ENCODE data around the gene SLC27A1.

SLC27A1 gene

DNA sequence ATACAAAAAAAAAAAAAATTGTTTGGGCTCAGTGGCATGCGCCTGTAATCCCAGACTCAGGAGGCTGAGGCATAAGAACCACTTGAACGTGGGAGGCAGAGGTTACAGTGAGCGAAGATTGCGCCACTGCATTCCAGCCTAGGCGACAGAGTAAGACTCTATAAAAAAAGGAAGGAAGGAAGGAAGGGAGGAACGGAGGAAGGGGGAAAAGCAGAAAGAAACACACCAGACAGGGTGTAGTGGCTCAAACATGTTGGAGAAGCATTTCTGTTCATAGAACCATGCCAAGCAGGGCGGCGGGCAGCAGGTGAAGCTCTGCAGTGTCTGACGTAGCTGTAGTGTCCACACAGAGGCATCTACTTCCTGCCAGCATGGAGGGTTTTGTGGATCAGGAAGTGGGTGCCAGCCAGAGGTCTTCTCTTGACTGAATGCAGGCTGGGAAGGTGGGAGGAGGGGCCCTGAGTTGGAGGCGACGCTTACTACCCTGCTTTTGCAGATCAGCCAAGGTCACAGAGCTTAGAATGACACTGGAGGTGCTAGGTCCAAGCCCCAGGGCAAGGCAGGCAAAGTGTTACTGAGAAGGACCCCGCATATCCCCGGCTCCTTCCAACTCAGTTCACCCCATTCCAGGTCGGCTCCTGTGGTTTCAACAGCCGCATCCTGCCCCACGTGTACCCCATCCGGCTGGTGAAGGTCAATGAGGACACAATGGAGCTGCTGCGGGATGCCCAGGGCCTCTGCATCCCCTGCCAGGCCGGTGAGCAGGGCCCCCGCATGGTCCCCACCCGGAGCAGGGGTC, 29.5 kb downstream of the SLC27A1 start:
- Histone ChIP-seq H3K27ac (ENCODE audit: low read depth, low read length) (no peak overlapping the region), H4K5ac (ENCODE audit: low read length) (no peak overlapping the region), H3K4ac (ENCODE audit: low read depth, low read length) (no peak overlapping the region), H4K8ac (ENCODE audit: low read depth, low read length) (no peak overlapping the region), H2BK120ac (ENCODE audit: low read depth, low read length) (no peak overlapping the region), H3K36me3 (ENCODE audit: control insufficient read depth, insufficient read depth, low read length) (no peaks in the 10 kb centered on the region), H3K9ac (ENCODE audit: low read length) (peak overlapping the region; percentile 36), H3K4me1 (ENCODE audit: control insufficient read depth, low read depth, low read length) (peaks cover 3% of the 10 kb centered on the region), H3K79me2 (ENCODE audit: control insufficient read depth, insufficient read depth, low read length) (no peaks in the 10 kb centered on the region), H3K4me3 (ENCODE audit: low read length) (no peak overlapping the region), H2BK5ac (ENCODE audit: low read length) (no peak overlapping the region), H3K56ac (ENCODE audit: low read length) (peak overlapping the region; percentile 64), H2AK5ac (ENCODE audit: low read length) (no peak overlapping the region), H2BK15ac (replicated peaks; ENCODE audit: low read depth) (no peak overlapping the region), H3K4me2 (ENCODE audit: low read length) (no peak overlapping the region), H3K18ac (ENCODE audit: low read length) (no peak overlapping the region), H3K79me1 (ENCODE audit: low read length) (no peaks in the 10 kb centered on the region), H3K23ac (ENCODE audit: low read length) (no peak overlapping the region), H3K27me3 (ENCODE audit: insufficient read depth, low read length, poor library complexity) (no peaks in the 10 kb centered on the region)
- DNase-seq, result peak; percentile 72
- WGBS (ENCODE audit: extremely low coverage, insufficient coverage, low lambda C conversion rate), result no CpG with 5 or more reads among the region's 21 CpGs

DNA sequence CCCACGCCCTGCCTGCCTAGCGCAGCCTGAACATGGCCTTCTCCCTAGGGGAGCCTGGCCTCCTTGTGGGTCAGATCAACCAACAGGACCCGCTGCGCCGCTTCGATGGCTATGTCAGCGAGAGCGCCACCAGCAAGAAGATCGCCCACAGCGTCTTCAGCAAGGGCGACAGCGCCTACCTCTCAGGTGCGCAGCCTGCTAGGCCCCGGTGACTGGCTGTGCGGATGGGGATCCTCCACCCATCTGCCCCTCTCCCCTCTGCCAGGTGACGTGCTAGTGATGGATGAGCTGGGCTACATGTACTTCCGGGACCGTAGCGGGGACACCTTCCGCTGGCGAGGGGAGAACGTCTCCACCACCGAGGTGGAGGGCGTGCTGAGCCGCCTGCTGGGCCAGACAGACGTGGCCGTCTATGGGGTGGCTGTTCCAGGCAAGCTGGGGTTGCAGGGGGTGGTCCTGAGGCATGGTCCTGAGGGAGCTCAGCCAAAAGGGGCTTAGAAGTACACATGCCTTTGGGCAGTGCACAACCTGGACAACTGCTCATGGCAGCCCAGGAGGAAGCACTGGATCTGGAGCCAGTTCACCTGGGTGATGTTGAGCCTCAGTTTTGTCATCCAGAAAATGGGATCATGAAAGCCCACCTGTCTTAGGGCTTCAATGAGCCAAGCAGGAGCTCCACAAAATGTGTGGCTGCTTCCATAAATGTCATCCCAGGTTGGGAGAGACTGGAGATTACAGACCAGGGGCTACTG, 30.3 kb downstream of the SLC27A1 start:
- Histone ChIP-seq H2BK5ac (ENCODE audit: low read length) (no peak overlapping the region), H4K5ac (ENCODE audit: low read length) (no peak overlapping the region), H3K56ac (ENCODE audit: low read length) (peak overlapping the region; percentile 64), H3K27me3 (ENCODE audit: insufficient read depth, low read length, poor library complexity) (no peaks in the 10 kb centered on the region), H3K9ac (ENCODE audit: low read length) (no peak overlapping the region), H3K4ac (ENCODE audit: low read depth, low read length) (no peak overlapping the region), H3K23ac (ENCODE audit: low read length) (no peak overlapping the region), H3K79me1 (ENCODE audit: low read length) (no peaks in the 10 kb centered on the region), H2AK5ac (ENCODE audit: low read length) (no peak overlapping the region), H3K27ac (ENCODE audit: low read depth, low read length) (no peak overlapping the region), H2BK15ac (replicated peaks; ENCODE audit: low read depth) (no peak overlapping the region), H3K4me2 (ENCODE audit: low read length) (no peak overlapping the region), H2BK120ac (ENCODE audit: low read depth, low read length) (no peak overlapping the region), H3K4me1 (ENCODE audit: control insufficient read depth, low read depth, low read length) (peaks cover 3% of the 10 kb centered on the region), H3K79me2 (ENCODE audit: control insufficient read depth, insufficient read depth, low read length) (no peaks in the 10 kb centered on the region), H3K4me3 (ENCODE audit: low read length) (no peak overlapping the region), H4K8ac (ENCODE audit: low read depth, low read length) (no peak overlapping the region), H3K18ac (ENCODE audit: low read length) (no peak overlapping the region), H3K36me3 (ENCODE audit: control insufficient read depth, insufficient read depth, low read length) (no peaks in the 10 kb centered on the region)
- DNase-seq, result no peak
- WGBS (ENCODE audit: extremely low coverage, insufficient coverage, low lambda C conversion rate), result no CpG with 5 or more reads among the region's 27 CpGs

DNA sequence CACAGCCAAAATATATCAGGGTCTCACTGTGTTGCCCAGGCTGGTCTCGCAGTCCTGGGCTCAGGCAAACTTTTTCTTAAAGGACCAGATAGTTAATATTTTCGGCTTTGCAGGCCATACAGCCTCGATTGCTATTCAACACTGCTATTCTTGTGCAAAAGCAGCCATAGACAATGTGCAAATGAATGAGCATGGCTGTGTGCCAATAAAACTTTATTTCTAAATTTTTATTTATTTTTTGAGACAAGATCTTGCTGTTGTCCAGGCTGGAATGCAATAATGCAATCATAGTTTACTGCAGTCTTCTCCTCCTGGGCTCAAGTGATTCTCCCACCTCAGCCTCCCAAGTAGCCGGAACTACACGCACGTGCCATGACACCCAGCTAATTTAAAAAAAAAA, 32.9 kb downstream of the SLC27A1 start:
- H3K4me1 ChIP-seq (ENCODE audit: control insufficient read depth, low read depth, low read length), result peaks cover 3% of the 10 kb centered on the region
- no CpG with 5 or more reads among the region's 6 CpGs for WGBS (ENCODE audit: extremely low coverage, insufficient coverage, low lambda C conversion rate)
- no peak overlapping the region for H2BK120ac ChIP-seq (ENCODE audit: low read depth, low read length)
- no peak overlapping the region for H3K4me2 ChIP-seq (ENCODE audit: low read length)
- no peak overlapping the region for H3K56ac ChIP-seq (ENCODE audit: low read length)
- H3K4ac ChIP-seq (ENCODE audit: low read depth, low read length), result no peak overlapping the region
- H4K5ac ChIP-seq (ENCODE audit: low read length), result no peak overlapping the region
- H3K27me3 ChIP-seq (ENCODE audit: insufficient read depth, low read length, poor library complexity), result no peaks in the 10 kb centered on the region
- H2AK5ac ChIP-seq (ENCODE audit: low read length), result no peak overlapping the region
- no peak overlapping the region for H3K27ac ChIP-seq (ENCODE audit: low read depth, low read length)
- H2BK15ac ChIP-seq (replicated peaks; ENCODE audit: low read depth), result no peak overlapping the region
- no peak overlapping the region for H3K18ac ChIP-seq (ENCODE audit: low read length)
- no peak overlapping the region for H3K9ac ChIP-seq (ENCODE audit: low read length)
- no peak for DNase-seq
- H2BK5ac ChIP-seq (ENCODE audit: low read length), result no peak overlapping the region
- H3K23ac ChIP-seq (ENCODE audit: low read length), result no peak overlapping the region
- peaks cover 1% of the 10 kb centered on the region for H3K79me1 ChIP-seq (ENCODE audit: low read length)
- no peaks in the 10 kb centered on the region for H3K36me3 ChIP-seq (ENCODE audit: control insufficient read depth, insufficient read depth, low read length)
- H4K8ac ChIP-seq (ENCODE audit: low read depth, low read length), result no peak overlapping the region
- no peak overlapping the region for H3K4me3 ChIP-seq (ENCODE audit: low read length)
- H3K79me2 ChIP-seq (ENCODE audit: control insufficient read depth, insufficient read depth, low read length), result no peaks in the 10 kb centered on the region

DNA sequence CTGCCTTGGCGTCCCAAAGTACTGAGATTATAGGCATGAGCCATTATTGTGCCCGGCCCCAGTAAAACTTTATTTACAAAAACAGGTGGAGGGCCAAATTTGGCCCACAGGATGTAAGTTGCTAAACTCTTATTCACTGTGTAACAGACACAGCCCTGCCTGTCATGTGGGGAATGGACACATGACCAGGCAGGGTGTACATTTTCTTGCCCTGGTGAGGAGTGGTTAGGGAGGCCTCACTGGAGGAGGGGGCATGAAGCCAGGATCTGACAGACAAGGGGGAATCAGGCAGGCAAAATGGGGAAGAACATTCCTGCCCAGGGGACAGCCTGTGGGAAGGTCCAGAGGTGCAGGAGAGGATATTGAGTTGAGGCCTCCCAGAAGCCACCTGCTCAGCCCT, 33.7 kb downstream of the SLC27A1 start:
- H3K79me1 ChIP-seq (ENCODE audit: low read length), result peaks cover 1% of the 10 kb centered on the region
- no peak overlapping the region for H3K9ac ChIP-seq (ENCODE audit: low read length)
- H3K4me2 ChIP-seq (ENCODE audit: low read length), result no peak overlapping the region
- H3K4ac ChIP-seq (ENCODE audit: low read depth, low read length), result no peak overlapping the region
- no peak overlapping the region for H4K5ac ChIP-seq (ENCODE audit: low read length)
- H2BK5ac ChIP-seq (ENCODE audit: low read length), result no peak overlapping the region
- no peak overlapping the region for H3K4me3 ChIP-seq (ENCODE audit: low read length)
- H2BK15ac ChIP-seq (replicated peaks; ENCODE audit: low read depth), result no peak overlapping the region
- H3K18ac ChIP-seq (ENCODE audit: low read length), result no peak overlapping the region
- H3K4me1 ChIP-seq (ENCODE audit: control insufficient read depth, low read depth, low read length), result peaks cover 3% of the 10 kb centered on the region
- no CpG with 5 or more reads among the region's 2 CpGs for WGBS (ENCODE audit: extremely low coverage, insufficient coverage, low lambda C conversion rate)
- H3K79me2 ChIP-seq (ENCODE audit: control insufficient read depth, insufficient read depth, low read length), result no peaks in the 10 kb centered on the region
- H2AK5ac ChIP-seq (ENCODE audit: low read length), result no peak overlapping the region
- H3K23ac ChIP-seq (ENCODE audit: low read length), result no peak overlapping the region
- DNase-seq, result no peak
- no peaks in the 10 kb centered on the region for H3K27me3 ChIP-seq (ENCODE audit: insufficient read depth, low read length, poor library complexity)
- H3K36me3 ChIP-seq (ENCODE audit: control insufficient read depth, insufficient read depth, low read length), result no peaks in the 10 kb centered on the region
- H3K27ac ChIP-seq (ENCODE audit: low read depth, low read length), result no peak overlapping the region
- H2BK120ac ChIP-seq (ENCODE audit: low read depth, low read length), result no peak overlapping the region
- H4K8ac ChIP-seq (ENCODE audit: low read depth, low read length), result no peak overlapping the region
- H3K56ac ChIP-seq (ENCODE audit: low read length), result no peak overlapping the region

DNA sequence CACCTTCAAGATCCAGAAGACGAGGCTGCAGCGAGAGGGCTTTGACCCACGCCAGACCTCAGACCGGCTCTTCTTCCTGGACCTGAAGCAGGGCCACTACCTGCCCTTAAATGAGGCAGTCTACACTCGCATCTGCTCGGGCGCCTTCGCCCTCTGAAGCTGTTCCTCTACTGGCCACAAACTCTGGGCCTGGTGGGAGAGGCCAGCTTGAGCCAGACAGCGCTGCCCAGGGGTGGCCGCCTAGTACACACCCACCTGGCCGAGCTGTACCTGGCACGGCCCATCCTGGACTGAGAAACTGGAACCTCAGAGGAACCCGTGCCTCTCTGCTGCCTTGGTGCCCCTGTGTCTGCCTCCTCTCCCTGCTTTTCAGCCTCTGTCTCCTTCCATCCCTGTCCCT, 34.1 kb downstream of the SLC27A1 start:
- H3K4ac ChIP-seq (ENCODE audit: low read depth, low read length), result no peak overlapping the region

More for the DNA sequence above, 34.1 kb downstream of the SLC27A1 start:
- no peak overlapping the region for H4K8ac ChIP-seq (ENCODE audit: low read depth, low read length)
- no peak overlapping the region for H3K23ac ChIP-seq (ENCODE audit: low read length)
- H3K4me2 ChIP-seq (ENCODE audit: low read length), result no peak overlapping the region
- peaks cover 1% of the 10 kb centered on the region for H3K79me1 ChIP-seq (ENCODE audit: low read length)
- no peaks in the 10 kb centered on the region for H3K36me3 ChIP-seq (ENCODE audit: control insufficient read depth, insufficient read depth, low read length)
- H3K79me2 ChIP-seq (ENCODE audit: control insufficient read depth, insufficient read depth, low read length), result no peaks in the 10 kb centered on the region
- H2BK5ac ChIP-seq (ENCODE audit: low read length), result no peak overlapping the region
- H3K4me1 ChIP-seq (ENCODE audit: control insufficient read depth, low read depth, low read length), result peaks cover 3% of the 10 kb centered on the region
- H3K18ac ChIP-seq (ENCODE audit: low read length), result no peak overlapping the region
- no peak overlapping the region for H2AK5ac ChIP-seq (ENCODE audit: low read length)
- DNase-seq, result no peak
- H3K27me3 ChIP-seq (ENCODE audit: insufficient read depth, low read length, poor library complexity), result no peaks in the 10 kb centered on the region
- no peak overlapping the region for H2BK15ac ChIP-seq (replicated peaks; ENCODE audit: low read depth)
- no CpG with 5 or more reads among the region's 13 CpGs for WGBS (ENCODE audit: extremely low coverage, insufficient coverage, low lambda C conversion rate)
- H4K5ac ChIP-seq (ENCODE audit: low read length), result no peak overlapping the region
- H3K9ac ChIP-seq (ENCODE audit: low read length), result no peak overlapping the region
- H3K56ac ChIP-seq (ENCODE audit: low read length), result no peak overlapping the region
- no peak overlapping the region for H2BK120ac ChIP-seq (ENCODE audit: low read depth, low read length)
- no peak overlapping the region for H3K4me3 ChIP-seq (ENCODE audit: low read length)
- no peak overlapping the region for H3K27ac ChIP-seq (ENCODE audit: low read depth, low read length)

Data from mesendoderm (in vitro differentiated cells).